VCaP (cell line): ENCODE results near the gene JUND.

Experiments used
- H3K27ac ChIP-seq: fragments of 450-650 bp; 2 replicates; pipeline ENCODE4 v1.5.1; 2017
- TF ChIP-seq, protein P1 (sequence below): fragments of 450-650 bp; conservative IDR thresholded peaks from 2 replicates; pipeline ENCODE4 v1.5.1; 2017; ENCODE audit warnings: mild to moderate bottlenecking, moderate library complexity

JUND gene

DNA sequence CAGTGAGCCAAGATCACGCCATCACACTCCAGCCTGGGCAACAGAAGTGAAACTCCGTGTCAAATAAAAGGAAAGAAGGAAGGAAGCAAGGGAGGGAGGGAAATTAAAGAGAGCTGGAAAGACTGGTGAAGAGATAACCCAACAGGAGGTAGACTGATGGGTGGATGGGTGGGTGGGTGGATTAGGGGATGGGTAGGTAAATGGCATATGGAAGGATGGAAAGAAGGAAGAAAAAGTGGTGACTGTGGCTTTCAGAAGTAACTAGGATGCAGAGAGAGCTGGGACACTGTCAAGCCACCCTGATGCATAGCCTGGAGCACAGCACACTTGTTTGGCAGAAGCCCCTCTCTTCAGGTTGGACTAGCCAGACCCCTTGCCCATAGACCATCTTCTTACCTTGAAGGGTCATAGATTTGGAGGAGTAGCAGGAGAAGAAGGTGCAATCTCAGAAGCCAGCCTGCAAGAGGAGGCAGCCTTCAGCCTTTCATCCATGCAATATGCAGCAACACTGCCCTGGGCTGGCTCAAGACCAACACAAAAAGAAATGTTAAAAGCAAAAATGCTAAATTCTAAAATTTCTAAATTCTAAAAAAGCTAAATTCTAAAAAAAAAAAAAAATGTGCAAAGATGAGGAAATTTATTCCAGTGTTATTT is 12.2 kb downstream of the JUND start:
- H3K27ac ChIP-seq: no peak overlapping the region
- TF ChIP-seq, protein P1, sequence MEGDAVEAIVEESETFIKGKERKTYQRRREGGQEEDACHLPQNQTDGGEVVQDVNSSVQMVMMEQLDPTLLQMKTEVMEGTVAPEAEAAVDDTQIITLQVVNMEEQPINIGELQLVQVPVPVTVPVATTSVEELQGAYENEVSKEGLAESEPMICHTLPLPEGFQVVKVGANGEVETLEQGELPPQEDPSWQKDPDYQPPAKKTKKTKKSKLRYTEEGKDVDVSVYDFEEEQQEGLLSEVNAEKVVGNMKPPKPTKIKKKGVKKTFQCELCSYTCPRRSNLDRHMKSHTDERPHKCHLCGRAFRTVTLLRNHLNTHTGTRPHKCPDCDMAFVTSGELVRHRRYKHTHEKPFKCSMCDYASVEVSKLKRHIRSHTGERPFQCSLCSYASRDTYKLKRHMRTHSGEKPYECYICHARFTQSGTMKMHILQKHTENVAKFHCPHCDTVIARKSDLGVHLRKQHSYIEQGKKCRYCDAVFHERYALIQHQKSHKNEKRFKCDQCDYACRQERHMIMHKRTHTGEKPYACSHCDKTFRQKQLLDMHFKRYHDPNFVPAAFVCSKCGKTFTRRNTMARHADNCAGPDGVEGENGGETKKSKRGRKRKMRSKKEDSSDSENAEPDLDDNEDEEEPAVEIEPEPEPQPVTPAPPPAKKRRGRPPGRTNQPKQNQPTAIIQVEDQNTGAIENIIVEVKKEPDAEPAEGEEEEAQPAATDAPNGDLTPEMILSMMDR: no peak

DNA sequence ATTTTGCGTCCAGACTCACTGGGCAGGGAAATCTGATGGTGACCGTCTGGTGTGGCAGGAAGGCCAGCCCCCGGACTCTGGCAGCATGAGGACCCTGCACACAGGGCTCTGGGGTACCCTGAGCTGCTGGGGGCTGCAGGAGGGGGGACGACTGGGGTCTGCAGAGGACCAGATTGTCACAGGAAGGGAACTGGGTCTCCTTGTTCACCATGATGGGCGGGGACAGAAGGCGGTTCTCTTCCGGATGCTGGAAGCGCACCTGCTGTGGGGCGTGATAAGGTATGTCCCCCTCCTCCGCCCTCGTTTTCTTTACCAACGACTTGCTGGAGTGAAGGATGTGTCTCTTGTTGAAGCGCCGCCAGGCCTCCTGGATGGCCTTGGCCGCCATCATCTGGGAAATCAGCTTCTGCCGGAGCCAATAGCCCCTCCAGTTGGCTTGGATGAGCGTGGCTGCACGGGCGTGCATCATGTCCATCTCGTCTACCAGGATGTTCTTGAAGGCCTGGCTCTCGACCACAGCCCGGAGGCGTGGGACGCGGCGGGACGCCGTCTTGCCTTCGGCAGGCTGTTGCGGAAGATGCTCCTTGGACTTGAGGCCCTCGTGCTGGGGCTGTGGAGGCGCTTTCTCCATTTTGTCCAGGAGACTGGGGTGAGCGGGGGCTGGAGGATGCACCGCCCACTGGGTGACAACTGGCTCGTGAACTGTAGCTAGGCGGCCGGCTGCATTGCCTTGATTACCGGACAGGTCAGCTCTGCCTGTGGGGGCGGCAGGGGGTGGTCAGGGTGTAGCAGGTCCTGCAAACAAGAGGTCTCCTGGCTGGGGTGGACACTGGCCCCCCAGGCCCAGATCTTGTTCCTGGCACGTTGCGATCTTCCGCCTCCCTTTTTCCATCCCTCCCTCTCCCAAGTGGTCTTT is 14.4 kb downstream of the JUND start:
- no peak overlapping the region for H3K27ac ChIP-seq
- TF ChIP-seq, protein P1: no peak

DNA sequence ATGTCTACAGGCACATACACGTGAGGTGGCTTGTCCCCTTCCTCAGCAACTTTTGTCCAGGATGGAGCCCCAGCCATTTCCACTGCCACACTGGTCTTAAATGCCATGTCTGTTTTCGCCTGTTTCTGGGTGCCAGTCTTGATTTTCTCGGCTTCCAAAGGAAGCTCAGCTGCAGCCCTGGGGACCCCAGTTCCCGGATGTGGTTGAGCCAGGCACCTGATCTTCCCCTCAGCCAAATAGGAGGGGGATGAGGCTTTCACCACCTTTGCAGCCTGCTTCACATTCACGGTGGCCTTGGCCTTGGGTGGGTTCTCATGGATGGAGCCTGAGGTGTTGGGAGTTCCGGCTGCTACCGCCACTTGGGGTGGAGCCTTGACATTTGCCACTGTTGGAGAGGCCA is 15.8 kb downstream of the JUND start:
- no peak overlapping the region for H3K27ac ChIP-seq
- TF ChIP-seq, protein P1: no peak

DNA sequence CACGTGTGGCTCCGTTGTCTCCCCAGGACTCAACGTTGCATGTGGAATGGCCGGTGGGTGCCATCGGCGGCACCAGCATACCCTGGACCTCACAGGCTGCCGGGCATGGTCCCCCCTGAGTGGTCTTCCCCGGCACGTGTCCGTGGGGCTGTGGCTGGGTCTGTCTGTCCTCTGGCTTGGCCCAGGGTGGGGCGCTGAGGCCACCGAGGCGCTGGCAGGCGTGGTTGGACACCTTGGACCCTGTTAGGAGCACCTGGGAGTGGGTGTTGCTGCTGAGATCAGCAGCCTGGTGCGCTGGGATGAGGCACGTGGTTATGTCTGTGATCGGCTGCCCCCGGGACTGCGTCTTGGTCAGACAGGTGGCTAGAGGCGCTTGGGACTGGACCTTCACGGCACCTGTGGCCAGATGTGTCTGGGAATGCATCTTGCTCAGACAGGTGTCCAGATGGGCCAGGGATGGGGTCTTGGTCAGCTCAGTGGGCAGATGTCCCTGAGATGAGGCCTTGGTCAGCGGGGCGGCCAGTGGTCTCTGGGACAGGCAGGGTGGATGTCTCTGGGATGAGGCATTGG is 16.4 kb downstream of the JUND start:
- H3K27ac ChIP-seq: no peak overlapping the region
- TF ChIP-seq, protein P1: no peak

DNA sequence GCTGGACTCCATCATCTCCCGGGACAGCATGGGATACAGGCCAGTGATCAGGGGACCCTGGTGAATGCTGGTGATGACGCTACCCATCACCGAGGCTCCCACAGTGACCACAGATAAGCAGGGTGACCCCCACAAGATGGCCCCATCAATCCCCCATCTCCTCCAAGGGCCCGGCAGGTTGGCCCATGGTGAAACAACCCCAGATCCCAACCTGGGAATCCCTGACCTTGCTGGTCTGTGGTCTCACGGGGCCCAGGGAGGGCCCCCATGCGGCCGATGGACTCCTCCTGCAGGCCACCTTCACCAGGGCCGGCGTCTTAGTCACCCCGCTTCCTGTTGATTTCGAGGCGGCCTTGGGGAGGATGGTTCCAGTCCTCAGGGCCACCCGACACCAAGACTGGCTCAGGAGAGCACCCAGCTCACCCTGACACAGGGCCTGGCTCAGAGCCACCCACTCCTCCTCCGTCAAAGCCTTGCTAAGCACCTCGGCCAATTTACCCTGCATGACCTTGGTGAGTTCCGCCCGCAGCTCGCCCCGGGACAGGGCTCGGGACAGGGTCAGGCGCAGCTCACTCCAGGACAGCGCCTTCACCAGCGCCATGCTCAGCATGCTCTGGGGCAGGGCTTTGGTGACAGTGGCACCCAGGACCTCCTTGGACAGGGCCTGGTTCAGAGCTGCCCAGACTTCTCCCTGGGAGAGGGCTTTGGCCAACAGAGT is 17.1 kb downstream of the JUND start:
- TF ChIP-seq, protein P1: no peak
- no peak overlapping the region for H3K27ac ChIP-seq

DNA sequence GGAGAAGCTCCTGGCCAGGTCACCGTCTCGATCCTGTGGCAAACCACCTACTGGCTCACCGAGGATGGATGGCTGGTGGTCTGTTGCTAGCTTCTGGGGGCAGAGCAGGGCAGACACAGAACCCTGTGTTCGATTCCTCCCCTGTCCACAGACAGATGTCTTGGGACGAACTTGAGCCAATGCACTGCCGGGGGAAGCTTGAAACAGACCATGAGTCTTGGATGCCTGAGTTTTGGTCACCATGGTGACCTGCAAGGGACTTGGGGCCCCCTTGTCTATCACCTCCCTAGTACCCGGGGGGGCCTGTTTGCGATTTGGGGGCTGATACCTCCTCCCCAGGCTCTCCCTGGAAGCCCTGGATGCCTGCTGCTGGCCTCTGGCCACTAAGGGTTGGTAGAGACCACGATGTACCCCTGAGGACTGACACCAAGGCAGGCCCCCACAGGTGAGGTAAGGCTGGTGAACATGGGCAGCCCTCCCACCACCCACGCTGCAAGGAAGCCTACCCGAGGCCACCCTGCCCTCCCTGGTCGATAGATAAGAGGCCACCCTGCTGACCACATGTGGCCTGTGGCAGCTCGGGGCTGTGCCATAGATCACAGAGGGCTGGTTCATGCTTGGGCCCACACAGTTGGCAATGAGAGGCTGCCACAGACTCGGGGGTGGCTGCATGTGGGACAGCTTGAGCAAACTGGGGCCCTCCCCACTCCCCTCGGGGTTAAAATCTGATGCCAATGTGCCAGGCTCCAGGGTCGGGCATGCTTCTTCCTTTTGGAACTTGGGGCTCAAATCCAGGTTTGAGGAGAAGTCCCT is 17.9 kb downstream of the JUND start:
- TF ChIP-seq, protein P1: no peak
- H3K27ac ChIP-seq: no peak overlapping the region
